Neural cell (in vitro differentiated cells): ENCODE measurements around the gene ZFP64. TPM values are rescaled to one million over a fixed set of nuclear protein-coding genes. Genes with fewer than 3 reads are reported as not detected.

ENCODE experiments used
- H2AFZ ChIP-seq: fragments of 200-600, 300-800 bp; sonication (generic), shearing (Covaris generic); 2 replicates; pipeline ENCODE4 v1.6.0; 2014; ENCODE audit warnings: low read depth, mild to moderate bottlenecking, antibody characterized with exemption, low read length, moderate library complexity
- H3F3A ChIP-seq: fragments of 200-600 bp; shearing (Covaris generic); 2 replicates; pipeline ENCODE4 v1.6.1; 2016; ENCODE audit warnings: mild to moderate bottlenecking, moderate library complexity, mixed read lengths, antibody characterized with exemption, low read length; ENCODE audit not compliant: insufficient read depth, poor library complexity, severe bottlenecking
- H3K27ac ChIP-seq: fragments of 200-600, 300-800 bp; sonication (generic), shearing (Covaris generic); 2 replicates; pipeline ENCODE4 v1.5.1; 2014; ENCODE audit warnings: mild to moderate bottlenecking, low read length, moderate library complexity
- H3K27me3 ChIP-seq: fragments of 300-800, 200-600 bp; sonication (generic), shearing (Covaris generic); 2 replicates; pipeline ENCODE4 v1.6.0; 2014; ENCODE audit warnings: mild to moderate bottlenecking, low read depth, low read length, moderate library complexity; ENCODE audit not compliant: insufficient read depth
- H3K36me3 ChIP-seq: fragments of 300-800, 200-600 bp; sonication (generic), shearing (Covaris generic); 2 replicates; pipeline ENCODE4 v1.5.1; 2014; ENCODE audit warnings: mild to moderate bottlenecking, antibody characterized with exemption, low read length, moderate library complexity; ENCODE audit not compliant: insufficient read depth
- H3K4me2 ChIP-seq: fragments of 300-800, 200-600 bp; sonication (generic), shearing (Covaris generic); 2 replicates; pipeline ENCODE4 v1.6.0; 2014; ENCODE audit warnings: mild to moderate bottlenecking, low read length
- H3K4me3 ChIP-seq: fragments of 300-800, 200-600 bp; sonication (generic), shearing (Covaris generic); 2 replicates; pipeline ENCODE4 v1.5.1; 2014; ENCODE audit warnings: mild to moderate bottlenecking, low read length, moderate library complexity
- H3K79me2 ChIP-seq: fragments of 200-600 bp; shearing (Covaris generic); replicated peaks from 2 replicates; pipeline ENCODE4 v1.6.0; 2014; ENCODE audit warnings: mild to moderate bottlenecking, low read length, moderate library complexity; ENCODE audit not compliant: insufficient read depth
- H3K9ac ChIP-seq: fragments of 300-800, 200-600 bp; sonication (generic), shearing (Covaris generic); 2 replicates; pipeline ENCODE4 v1.6.1; 2016; ENCODE audit warnings: mild to moderate bottlenecking, low read length, mixed read lengths
- H3K9me2 ChIP-seq: fragments of 200-600 bp; shearing (Covaris generic); 2 replicates; pipeline ENCODE4 v1.6.1; 2016; ENCODE audit warnings: mild to moderate bottlenecking, low read length, mixed read lengths; ENCODE audit not compliant: insufficient read depth
- H3K9me3 ChIP-seq: fragments of 200-600, 300-800 bp; sonication (generic), shearing (Covaris generic); 2 replicates; pipeline ENCODE4 v1.6.1; 2016; ENCODE audit warnings: mild to moderate bottlenecking, mixed run types, low read length, moderate library complexity, mixed read lengths
- H4K20me1 ChIP-seq: fragments of 200-600 bp; shearing (Covaris generic); 2 replicates; pipeline ENCODE4 v1.6.1; 2016; ENCODE audit warnings: mild to moderate bottlenecking, mixed run types; ENCODE audit not compliant: insufficient read depth
- CTCF ChIP-seq: fragments of 450-650 bp; IDR thresholded peaks from 2 replicates; pipeline ENCODE4 v1.5.1; 2014; ENCODE audit warnings: antibody characterized with exemption, mild to moderate bottlenecking, moderate library complexity; ENCODE audit not compliant: poor library complexity, severe bottlenecking
- EP300 ChIP-seq: fragments of 450-650 bp; conservative IDR thresholded peaks from 2 replicates; pipeline ENCODE4 v1.6.1; 2014; ENCODE audit warnings: antibody characterized with exemption, mild to moderate bottlenecking, moderate library complexity; ENCODE audit not compliant: poor library complexity, severe bottlenecking
- EZH2 ChIP-seq: fragments of 200-600, 300-800 bp; shearing (Covaris generic), sonication (generic); IDR thresholded peaks from 2 replicates; pipeline ENCODE4 v1.6.1; 2014; ENCODE audit warnings: antibody characterized with exemption, low read length, borderline replicate concordance, mild to moderate bottlenecking; ENCODE audit not compliant: insufficient read depth, poor library complexity, severe bottlenecking
- MXI1 ChIP-seq: fragments of 450-650 bp; conservative IDR thresholded peaks from 2 replicates; pipeline ENCODE4 v1.6.1; 2014; ENCODE audit warnings: antibody characterized with exemption, mild to moderate bottlenecking; ENCODE audit not compliant: poor library complexity, severe bottlenecking
- POLR2AphosphoS5 ChIP-seq: IDR thresholded peaks from 2 replicates; pipeline ENCODE4 v1.6.1; 2012
- RAD21 ChIP-seq: fragments of 450-650 bp; conservative IDR thresholded peaks from 2 replicates; pipeline ENCODE4 v1.6.1; 2014; ENCODE audit warnings: antibody characterized with exemption, mild to moderate bottlenecking, moderate library complexity
- SMC3 ChIP-seq: fragments of 450-650 bp; conservative IDR thresholded peaks from 2 replicates; pipeline ENCODE4 v1.6.1; 2014; ENCODE audit warnings: antibody characterized with exemption, mild to moderate bottlenecking, moderate library complexity; ENCODE audit not compliant: poor library complexity
- TAF1 ChIP-seq: IDR thresholded peaks from 2 replicates; pipeline ENCODE4 v1.6.1; 2012; ENCODE audit warnings: low read depth
- polyA plus RNA-seq: library from polyadenylated mRNA; depleted of rRNA; stranded (reverse); fragments of >200 nt; gene quantifications from 2 replicates; pipeline ENCODE4 v1.2.3, GENCODE V29; 2014

Gene ZFP64
- polyA plus RNA-seq, 1 donor from 2014 or later = 4.7 TPM

GRCh38 chr20:52110456-52110855 lies 81.1 kb downstream of the ZFP64 start:
- no peak for TF ChIP-seq TAF1
- TF ChIP-seq EP300 = no peak
- no peak for TF ChIP-seq MXI1
- TF ChIP-seq POLR2AphosphoS5 = no peak
- no peak for TF ChIP-seq CTCF
- no peak for TF ChIP-seq RAD21
- Histone ChIP-seq H3K27me3 (peaks cover 21% of the 10 kb centered on the region), H3K9ac (no peak overlapping the region), H3K9me3 (no peaks in the 10 kb centered on the region), H4K20me1 (no peaks in the 10 kb centered on the region), H3K4me3 (no peak overlapping the region), H2AFZ (no peak overlapping the region), H3K9me2 (no peaks in the 10 kb centered on the region), H3K79me2 (no peaks in the 10 kb centered on the region), H3K4me2 (no peak overlapping the region), H3K27ac (no peak overlapping the region), H3K36me3 (no peaks in the 10 kb centered on the region), H3F3A (no peaks in the 10 kb centered on the region)

DNA sequence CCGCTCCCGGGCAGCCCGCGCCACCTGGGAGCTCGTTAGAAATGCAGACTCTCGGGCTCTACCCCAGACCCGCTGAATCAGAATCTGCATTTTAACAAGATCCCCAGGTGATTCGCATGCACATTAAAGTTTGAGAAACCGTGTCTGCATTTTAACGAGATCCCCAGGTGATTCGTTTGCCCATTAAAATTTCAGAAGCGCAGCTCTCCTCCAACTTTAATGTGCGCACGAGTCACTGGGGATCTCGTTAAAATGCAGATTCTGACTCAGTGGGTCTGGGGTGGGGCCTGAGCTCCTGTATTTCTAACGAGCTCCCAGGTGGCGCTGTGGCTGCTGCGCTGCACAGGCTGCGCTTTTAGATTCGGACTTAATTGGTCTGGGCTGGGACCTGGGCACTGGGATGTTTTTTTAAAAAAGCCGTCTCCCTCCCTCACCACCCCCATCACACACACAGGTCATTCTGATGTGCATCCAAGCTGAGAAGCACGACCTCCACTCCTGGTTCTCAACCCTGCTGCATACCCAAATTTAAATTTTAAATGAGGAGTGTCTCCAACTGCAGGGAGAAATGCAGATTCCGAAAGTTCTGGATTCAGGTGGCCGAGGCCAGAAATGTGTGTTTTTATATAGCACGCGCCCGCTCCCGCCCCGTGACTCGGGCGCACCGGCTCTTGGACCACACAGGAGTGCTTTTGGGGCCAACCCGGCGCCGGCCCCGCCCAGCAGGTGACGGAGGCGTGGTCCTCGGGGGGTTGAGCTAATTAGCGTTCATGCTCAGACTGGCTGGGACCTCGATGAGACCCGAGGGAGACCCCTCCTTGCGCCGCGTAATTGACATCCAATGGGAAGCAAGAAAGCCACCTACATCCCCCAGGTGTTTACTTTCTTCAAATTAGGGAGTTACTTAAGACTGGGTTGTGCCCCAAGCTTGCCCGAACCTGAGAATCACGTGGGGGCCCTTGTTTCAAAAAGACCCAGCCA lies 85.8 kb downstream of the ZFP64 start:
- Histone ChIP-seq H3K4me3 (peak overlapping the region; percentile 63), H3K36me3 (no peaks in the 10 kb centered on the region), H3K9me2 (no peaks in the 10 kb centered on the region), H3K79me2 (no peaks in the 10 kb centered on the region), H3F3A (no peaks in the 10 kb centered on the region), H3K9ac (no peak overlapping the region), H3K4me2 (no peak overlapping the region), H3K27me3 (peaks cover 56% of the 10 kb centered on the region), H3K27ac (no peak overlapping the region), H4K20me1 (no peaks in the 10 kb centered on the region), H3K9me3 (no peaks in the 10 kb centered on the region), H2AFZ (no peak overlapping the region)
- TF ChIP-seq SMC3 = no peak
- TF ChIP-seq CTCF = peak; percentile 43

DNA sequence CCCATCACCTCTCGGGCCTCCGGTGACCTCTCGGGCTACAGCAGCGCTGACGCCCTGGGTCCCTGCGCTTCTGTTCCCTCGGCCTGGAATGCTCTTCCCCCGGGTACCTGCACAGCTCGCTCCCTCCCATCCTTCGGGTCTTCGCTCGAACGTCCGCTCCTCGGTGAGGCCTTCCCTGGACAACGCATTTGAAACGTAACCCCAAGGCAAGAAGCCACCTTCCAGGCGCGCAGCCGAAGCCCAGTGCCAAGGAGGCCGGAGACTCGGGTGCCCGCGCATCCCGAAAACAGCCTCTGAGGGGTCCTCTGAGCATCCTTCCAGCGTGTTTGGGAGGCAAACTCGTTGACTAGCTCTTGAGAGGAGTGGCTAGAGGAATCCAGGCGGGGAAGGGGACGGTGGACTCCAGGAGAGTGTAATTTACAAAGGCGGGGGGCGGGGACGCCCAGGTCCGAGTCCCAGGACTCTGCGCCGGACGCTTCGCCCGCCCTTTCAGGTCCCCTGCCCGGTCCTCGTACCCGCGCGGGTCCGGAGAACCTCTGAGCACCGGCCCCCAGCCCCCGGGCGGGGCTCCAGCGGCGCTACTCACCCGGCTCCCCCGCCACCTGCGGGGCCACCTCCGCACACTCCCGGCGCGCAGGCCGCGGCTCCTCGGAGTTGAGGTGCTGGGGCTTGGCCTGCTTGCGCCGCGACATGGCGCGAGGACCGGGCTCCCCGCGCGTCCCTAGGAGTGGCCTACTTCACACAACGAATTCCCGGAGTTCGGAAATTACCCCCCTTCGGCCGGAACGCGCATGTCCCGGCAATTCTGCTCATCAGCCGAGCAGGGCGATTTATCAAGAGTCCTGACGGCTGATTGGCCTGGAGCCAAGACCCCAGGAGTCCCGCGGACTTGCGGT lies 86.8 kb downstream of the ZFP64 start:
- Histone ChIP-seq H3F3A (no peaks in the 10 kb centered on the region), H3K79me2 (no peaks in the 10 kb centered on the region), H3K27ac (no peak overlapping the region), H3K9me2 (no peaks in the 10 kb centered on the region), H3K4me3 (peak overlapping the region; percentile 63), H3K9ac (no peak overlapping the region), H2AFZ (no peak overlapping the region), H3K36me3 (no peaks in the 10 kb centered on the region), H3K27me3 (peaks cover 56% of the 10 kb centered on the region), H4K20me1 (no peaks in the 10 kb centered on the region), H3K4me2 (no peak overlapping the region), H3K9me3 (no peaks in the 10 kb centered on the region)
- TF ChIP-seq RAD21 (no peak), MXI1 (no peak), EZH2 (peak; percentile 59)
